GM12878 (cell line): ENCODE data around the gene SOX5. TPM values are rescaled to one million over a fixed set of nuclear protein-coding genes. Genes with fewer than 3 reads are reported as not detected.

Experiments
- ATAC-seq: fragments of 200-7000 bp; cut with Tn5 transposase; 3 replicates; pipeline ENCODE4 v1.9.1; 2020; ENCODE audit warnings: mild to moderate bottlenecking, moderate library complexity
- BruUV-seq: library from RNA; stranded (reverse); fragments of 400-500 nt; replicated peaks from 2 replicates; lab custom pipeline; 2021; lab: Mats Ljungman, UMichigan
- CTCF ChIA-PET: fragments of 300-600 bp; sonication (Branson Sonifier 250); formaldehyde crosslinking; extraction: SDS; loops from one replicate; lab custom pipeline; 2021; ENCODE audit warnings: inconsistent platforms; lab: Yijun Ruan, JAX
- POLR2A ChIA-PET: fragments of 350-600 bp; formaldehyde crosslinking; extraction: SDS; loops from one replicate; lab custom pipeline; 2021; ENCODE audit warnings: inconsistent platforms; lab: Charles Lee
- RAD21 ChIA-PET: fragments of 300-600 bp; sonication (Branson Sonifier 250); formaldehyde crosslinking; loops from one replicate; lab custom pipeline; 2023; ENCODE audit warnings: antibody characterized with exemption; ENCODE audit not compliant: unreplicated experiment; lab: Charles Lee
- SMC1A ChIA-PET: fragments of 300-600 bp; sonication (Branson Sonifier 250); formaldehyde crosslinking; loops from one replicate; lab custom pipeline; 2023; ENCODE audit not compliant: unreplicated experiment, uncharacterized antibody; lab: Charles Lee
- DNase-seq: peaks from one replicate; pipeline ENCODE4 v3.0.0-alpha.2; 2011; ENCODE audit warnings: low read depth, low spot score
- FAIRE-seq: peaks from 3 replicates; lab custom pipeline; 2011; peaks lifted over from hg19 to GRCh38; lab: Jason Lieb, UNC
- H2AFZ ChIP-seq: 2 replicates; pipeline ENCODE4 v1.6.0; 2011; ENCODE audit warnings: low read depth, low read length, control low read depth; ENCODE audit not compliant: control insufficient read depth
- H3K27ac ChIP-seq: 2 replicates; pipeline ENCODE4 v1.5.1; 2011; ENCODE audit warnings: control low read depth; ENCODE audit not compliant: control insufficient read depth, insufficient read depth
- H3K27me3 ChIP-seq, 2 experiments: replicated peaks in 1 of 2; 2 replicates each; pipeline versions ENCODE4 v1.6.0 to v1.6.1; 2011; ENCODE audit warnings: low read length in 1 of 2; ENCODE audit not compliant: control insufficient read depth in 2 of 2, insufficient read depth in 2 of 2
- H3K36me3 ChIP-seq, 2 experiments: 2 replicates each; pipeline ENCODE4 v1.5.1; 2011; ENCODE audit warnings: low read length in 1 of 2; ENCODE audit not compliant: control insufficient read depth in 2 of 2, insufficient read depth in 2 of 2
- H3K4me1 ChIP-seq: 2 replicates; pipeline ENCODE4 v1.6.1; 2011; ENCODE audit warnings: mild to moderate bottlenecking, low read length, moderate library complexity, mixed read lengths; ENCODE audit not compliant: control insufficient read depth, insufficient read depth
- H3K4me2 ChIP-seq: 2 replicates; pipeline ENCODE4 v1.6.0; 2011; ENCODE audit warnings: control low read depth; ENCODE audit not compliant: control insufficient read depth, insufficient read depth
- H3K4me3 ChIP-seq: fragments of 200-600 bp; sonication (generic); 2 replicates; pipeline ENCODE4 v1.5.1; 2016
- H3K79me2 ChIP-seq: 2 replicates; pipeline ENCODE4 v1.6.0; 2011; ENCODE audit warnings: low read length; ENCODE audit not compliant: control insufficient read depth, insufficient read depth
- H3K9ac ChIP-seq: 2 replicates; pipeline ENCODE4 v1.8.0; 2011; ENCODE audit warnings: low read length, control low read depth, mixed read lengths; ENCODE audit not compliant: control insufficient read depth, insufficient read depth
- H3K9me3 ChIP-seq: replicated peaks from 3 replicates; pipeline ENCODE4 v1.5.1; 2011; ENCODE audit warnings: mild to moderate bottlenecking, low read length; ENCODE audit not compliant: control insufficient read depth, insufficient read depth
- H4K20me1 ChIP-seq: 2 replicates; pipeline ENCODE4 v1.6.0; 2011; ENCODE audit not compliant: control insufficient read depth, insufficient read depth
- ATF3 ChIP-seq: IDR thresholded peaks from 2 replicates; pipeline ENCODE4 v1.6.1; 2011; ENCODE audit warnings: low read depth, mild to moderate bottlenecking, low read length, moderate library complexity, borderline replicate concordance; ENCODE audit errors: extremely low read depth
- ATF7 ChIP-seq: fragments of 450-650 bp; IDR thresholded peaks from 2 replicates; pipeline ENCODE4 v1.6.1; 2016; ENCODE audit warnings: low read depth, mild to moderate bottlenecking
- JUND ChIP-seq: IDR thresholded peaks from 2 replicates; pipeline ENCODE4 v1.6.1; 2012; ENCODE audit warnings: low read depth, mild to moderate bottlenecking, low read length, improper control_type of control experiment, moderate library complexity
- RFX5 ChIP-seq: IDR thresholded peaks from 2 replicates; pipeline ENCODE4 v1.6.1; 2011; ENCODE audit warnings: low read depth, low read length, improper control_type of control experiment
- SIX5 ChIP-seq: IDR thresholded peaks from 2 replicates; pipeline ENCODE4 v1.6.1; 2011; ENCODE audit warnings: mild to moderate bottlenecking, low read depth, low read length, moderate library complexity; ENCODE audit not compliant: severe bottlenecking
- SKIL ChIP-seq: fragments of 450-650 bp; IDR thresholded peaks from 2 replicates; pipeline ENCODE4 v1.6.1; 2017; ENCODE audit warnings: mild to moderate bottlenecking, low read depth, inconsistent platforms; ENCODE audit not compliant: poor library complexity, severe bottlenecking
- SPI1 ChIP-seq: IDR thresholded peaks from 2 replicates; pipeline ENCODE4 v1.6.1; 2011; ENCODE audit warnings: low read depth, mild to moderate bottlenecking, low read length, moderate library complexity, borderline replicate concordance; ENCODE audit not compliant: insufficient read depth
- ZBTB33 ChIP-seq: fragments of 450-650 bp; IDR thresholded peaks from 2 replicates; pipeline ENCODE4 v1.6.1; 2017; ENCODE audit warnings: mild to moderate bottlenecking
- ZNF207 ChIP-seq: fragments of 450-650 bp; IDR thresholded peaks from 2 replicates; pipeline ENCODE4 v1.6.1; 2014; ENCODE audit warnings: antibody characterized with exemption, mild to moderate bottlenecking, borderline replicate concordance
- WGBS: methylation state at CpG from one replicate; pipeline ENCODE4 v1.1.6; 2016; ENCODE audit warnings: low lambda C conversion rate; ENCODE audit not compliant: insufficient replicate concordance, insufficient coverage; ENCODE audit errors: missing lambda C conversion rate; 5-methylcytosine and 5-hydroxymethylcytosine counted together
- in situ Hi-C: fragments of 300-500 bp; cut with MboI; formaldehyde crosslinking; loops from 9 replicates; pipeline ENCODE4 v1.14.3; 2018; ENCODE audit warnings: mixed read lengths
- intact Hi-C: fragments of 100-400 bp; cut with micrococcal nuclease; formaldehyde crosslinking; loops from one replicate; pipeline ENCODE4 v1.14.2; 2022; ENCODE audit not compliant: unreplicated experiment
- polyA plus RNA-seq, 11 experiments: library from polyadenylated mRNA; depleted of rRNA in 4 of 11; unstranded in 6 of 11; stranded (reverse) in 5 of 11; fragments of >200 nt; fragmentation: Nextera tagmentation in 4 of 11; fragmentation: Illumina TruSeq in 1 of 11; extraction: Ambion mirVana in 4 of 11; extraction: Trizol in 1 of 11; gene quantifications; 1 replicate in 1 of 11; 2 replicates in 10 of 11; pipeline versions ENCODE4 v1.2.1 to v1.2.3, GENCODE V29; 2011 to 2016; ENCODE audit warnings: inconsistent platforms in 2 of 11, missing spikeins in 2 of 11, low read depth in 1 of 11
- total RNA-seq, 4 experiments: library from RNA; depleted of rRNA in 3 of 4; stranded (reverse); fragments of >200 nt in 3 of 4; fragmentation: Illumina TruSeq in 1 of 4; extraction: Trizol in 1 of 4; gene quantifications; 2 replicates each; pipeline versions ENCODE4 v1.2.1 to v1.2.3, GENCODE V29; 2013 to 2021
- TF ChIP-seq, protein P1 (sequence below): fragments of 450-650 bp; IDR thresholded peaks from 2 replicates; pipeline ENCODE4 v1.6.1; 2017; ENCODE audit warnings: antibody characterized with exemption, mild to moderate bottlenecking, moderate library complexity
- TF ChIP-seq, protein P2 (sequence below): fragments of 450-650 bp; formaldehyde crosslinking; IDR thresholded peaks from 2 replicates; pipeline ENCODE4 v1.4.0; 2020; ENCODE audit warnings: mild to moderate bottlenecking, moderate library complexity

Gene SOX5
- total and polyA plus RNA-seq, 10 of the 15 experiments (the other 5 are each of a cell fraction or from before 2014, with no cell fraction given): 0.08 to 1.0 (median 0.24) TPM

GRCh38 chr12:23980826-23981225 lies 31.4 kb upstream of the SOX5 start (continued):
- TF ChIP-seq, protein P1, sequence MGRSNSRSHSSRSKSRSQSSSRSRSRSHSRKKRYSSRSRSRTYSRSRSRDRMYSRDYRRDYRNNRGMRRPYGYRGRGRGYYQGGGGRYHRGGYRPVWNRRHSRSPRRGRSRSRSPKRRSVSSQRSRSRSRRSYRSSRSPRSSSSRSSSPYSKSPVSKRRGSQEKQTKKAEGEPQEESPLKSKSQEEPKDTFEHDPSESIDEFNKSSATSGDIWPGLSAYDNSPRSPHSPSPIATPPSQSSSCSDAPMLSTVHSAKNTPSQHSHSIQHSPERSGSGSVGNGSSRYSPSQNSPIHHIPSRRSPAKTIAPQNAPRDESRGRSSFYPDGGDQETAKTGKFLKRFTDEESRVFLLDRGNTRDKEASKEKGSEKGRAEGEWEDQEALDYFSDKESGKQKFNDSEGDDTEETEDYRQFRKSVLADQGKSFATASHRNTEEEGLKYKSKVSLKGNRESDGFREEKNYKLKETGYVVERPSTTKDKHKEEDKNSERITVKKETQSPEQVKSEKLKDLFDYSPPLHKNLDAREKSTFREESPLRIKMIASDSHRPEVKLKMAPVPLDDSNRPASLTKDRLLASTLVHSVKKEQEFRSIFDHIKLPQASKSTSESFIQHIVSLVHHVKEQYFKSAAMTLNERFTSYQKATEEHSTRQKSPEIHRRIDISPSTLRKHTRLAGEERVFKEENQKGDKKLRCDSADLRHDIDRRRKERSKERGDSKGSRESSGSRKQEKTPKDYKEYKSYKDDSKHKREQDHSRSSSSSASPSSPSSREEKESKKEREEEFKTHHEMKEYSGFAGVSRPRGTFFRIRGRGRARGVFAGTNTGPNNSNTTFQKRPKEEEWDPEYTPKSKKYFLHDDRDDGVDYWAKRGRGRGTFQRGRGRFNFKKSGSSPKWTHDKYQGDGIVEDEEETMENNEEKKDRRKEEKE: no peak
- no peak for TF ChIP-seq ATF7

DNA sequence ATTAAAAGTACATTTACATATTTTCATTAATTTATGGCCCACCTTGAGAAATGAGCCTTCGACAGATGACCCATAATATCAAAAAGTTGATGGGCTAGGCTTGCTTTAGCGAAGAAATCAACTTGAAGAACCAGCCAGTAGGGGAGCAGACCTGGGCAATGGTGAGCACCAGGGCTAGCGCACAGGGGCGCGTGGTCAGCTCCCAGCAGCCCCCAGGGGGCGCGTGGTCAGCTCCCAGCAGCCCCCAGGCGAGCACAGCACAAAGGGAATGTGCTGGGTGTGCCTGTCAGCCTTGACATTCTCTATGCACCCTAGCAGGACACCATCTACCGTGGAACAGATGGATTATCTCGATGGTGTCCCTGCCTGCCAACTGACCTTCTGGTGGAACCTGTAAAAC lies 15.3 kb upstream of the SOX5 start:
- H3K9me3 ChIP-seq: no peaks in the 10 kb centered on the region
- H3K27ac ChIP-seq: no peak overlapping the region
- POLR2A ChIA-PET: no interaction called here
- no peaks in the 10 kb centered on the region for H3K4me1 ChIP-seq
- FAIRE-seq (no peak), DNase-seq (no peak), ATAC-seq (no peak)
- 45% methylated on average over 9 of the region's 10 CpGs for WGBS
- no TSS peak for BruUV-seq
- no peaks in the 10 kb centered on the region for H3K79me2 ChIP-seq
- intact Hi-C loops (no loop called here), in situ Hi-C loops (no loop called here)
- H2AFZ ChIP-seq: no peak overlapping the region
- H4K20me1 ChIP-seq: no peaks in the 10 kb centered on the region
- no peaks in the 10 kb centered on the region for H3K36me3 ChIP-seq
- SMC1A ChIA-PET: no interaction called here
- no peak overlapping the region for H3K4me3 ChIP-seq
- H3K4me2 ChIP-seq: no peak overlapping the region
- RAD21 ChIA-PET: no interaction called here
- H3K9ac ChIP-seq: no peak overlapping the region
- CTCF ChIA-PET: no interaction called here
- H3K27me3 ChIP-seq: no peaks in the 10 kb centered on the region
- TF ChIP-seq, protein P2, sequence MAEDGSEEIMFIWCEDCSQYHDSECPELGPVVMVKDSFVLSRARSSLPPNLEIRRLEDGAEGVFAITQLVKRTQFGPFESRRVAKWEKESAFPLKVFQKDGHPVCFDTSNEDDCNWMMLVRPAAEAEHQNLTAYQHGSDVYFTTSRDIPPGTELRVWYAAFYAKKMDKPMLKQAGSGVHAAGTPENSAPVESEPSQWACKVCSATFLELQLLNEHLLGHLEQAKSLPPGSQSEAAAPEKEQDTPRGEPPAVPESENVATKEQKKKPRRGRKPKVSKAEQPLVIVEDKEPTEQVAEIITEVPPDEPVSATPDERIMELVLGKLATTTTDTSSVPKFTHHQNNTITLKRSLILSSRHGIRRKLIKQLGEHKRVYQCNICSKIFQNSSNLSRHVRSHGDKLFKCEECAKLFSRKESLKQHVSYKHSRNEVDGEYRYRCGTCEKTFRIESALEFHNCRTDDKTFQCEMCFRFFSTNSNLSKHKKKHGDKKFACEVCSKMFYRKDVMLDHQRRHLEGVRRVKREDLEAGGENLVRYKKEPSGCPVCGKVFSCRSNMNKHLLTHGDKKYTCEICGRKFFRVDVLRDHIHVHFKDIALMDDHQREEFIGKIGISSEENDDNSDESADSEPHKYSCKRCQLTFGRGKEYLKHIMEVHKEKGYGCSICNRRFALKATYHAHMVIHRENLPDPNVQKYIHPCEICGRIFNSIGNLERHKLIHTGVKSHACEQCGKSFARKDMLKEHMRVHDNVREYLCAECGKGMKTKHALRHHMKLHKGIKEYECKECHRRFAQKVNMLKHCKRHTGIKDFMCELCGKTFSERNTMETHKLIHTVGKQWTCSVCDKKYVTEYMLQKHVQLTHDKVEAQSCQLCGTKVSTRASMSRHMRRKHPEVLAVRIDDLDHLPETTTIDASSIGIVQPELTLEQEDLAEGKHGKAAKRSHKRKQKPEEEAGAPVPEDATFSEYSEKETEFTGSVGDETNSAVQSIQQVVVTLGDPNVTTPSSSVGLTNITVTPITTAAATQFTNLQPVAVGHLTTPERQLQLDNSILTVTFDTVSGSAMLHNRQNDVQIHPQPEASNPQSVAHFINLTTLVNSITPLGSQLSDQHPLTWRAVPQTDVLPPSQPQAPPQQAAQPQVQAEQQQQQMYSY: no peak
- TF ChIP-seq SIX5: no peak
- no peak for TF ChIP-seq SKIL
- no peak for TF ChIP-seq SPI1
- TF ChIP-seq ATF3: no peak
- no peak for TF ChIP-seq ZNF207
- no peak for TF ChIP-seq RFX5
- TF ChIP-seq JUND: no peak
- no peak for TF ChIP-seq ZBTB33
